ENCODE data around the gene ATP8A2.
"Not testable (repeated sequence)": the region's sequence is repeated elsewhere in the genome, so short reads cannot be mapped to it uniquely, and the experiment has no call there.

The ATP8A2 gene

DNA sequence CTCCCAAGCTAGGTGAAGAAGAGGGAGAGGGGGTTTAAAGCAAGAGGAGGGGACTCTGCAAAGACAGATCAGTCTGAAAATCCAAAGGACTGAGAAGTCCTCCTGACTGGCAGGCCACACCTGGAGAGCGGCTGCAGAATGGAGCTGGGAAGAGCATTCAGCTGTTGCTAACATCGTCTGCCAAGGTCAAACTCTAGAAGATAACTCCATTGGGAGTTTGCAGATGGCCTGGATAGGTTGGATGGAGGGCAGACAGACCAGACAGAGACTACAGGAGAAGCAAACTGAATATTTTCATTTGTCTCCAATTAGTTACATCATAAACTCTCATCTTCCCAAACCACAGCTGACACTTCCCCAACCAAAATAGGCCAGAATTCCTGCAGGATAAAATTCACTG is 699.9 kb downstream of the ATP8A2 start:
- Histone ChIP-seq H3K4me2 (ENCODE audit: low read depth, low read length) (no peak overlapping the region), H3K79me2 (ENCODE audit: low read length) (no peaks in the 10 kb centered on the region), H3K9me2 (replicated peaks; ENCODE audit: insufficient read depth, low read length) (no peaks in the 10 kb centered on the region), H3K36me3 (replicated peaks; ENCODE audit: insufficient read depth, low read length) (no peaks in the 10 kb centered on the region), H2AFZ (ENCODE audit: low read length) (no peak overlapping the region), H3K4me1 (ENCODE audit: low read length) (no peaks in the 10 kb centered on the region), H3K27me3 (replicated peaks; ENCODE audit: insufficient read depth, low read length) (no peaks in the 10 kb centered on the region), H4K20me1 (ENCODE audit: insufficient read depth, low read length) (no peaks in the 10 kb centered on the region), H3K9me3 (replicated peaks; ENCODE audit: insufficient read depth, low read length) (no peaks in the 10 kb centered on the region), H3K27ac (ENCODE audit: low read length) (no peak overlapping the region), H3F3A (ENCODE audit: insufficient read depth, low read length) (no peaks in the 10 kb centered on the region), H3K9ac (ENCODE audit: low read length) (no peak overlapping the region), H3K4me3 (ENCODE audit: low read length) (no peak overlapping the region)
- no peak for TF ChIP-seq EZH2 (optimal IDR thresholded peaks at IDR 0.05; ENCODE audit: low read depth, low read length)
- no peak for TF ChIP-seq EZH2phosphoT487 (IDR thresholded peaks at IDR 0.05; ENCODE audit: low read length)
- no peak for DNase-seq

DNA sequence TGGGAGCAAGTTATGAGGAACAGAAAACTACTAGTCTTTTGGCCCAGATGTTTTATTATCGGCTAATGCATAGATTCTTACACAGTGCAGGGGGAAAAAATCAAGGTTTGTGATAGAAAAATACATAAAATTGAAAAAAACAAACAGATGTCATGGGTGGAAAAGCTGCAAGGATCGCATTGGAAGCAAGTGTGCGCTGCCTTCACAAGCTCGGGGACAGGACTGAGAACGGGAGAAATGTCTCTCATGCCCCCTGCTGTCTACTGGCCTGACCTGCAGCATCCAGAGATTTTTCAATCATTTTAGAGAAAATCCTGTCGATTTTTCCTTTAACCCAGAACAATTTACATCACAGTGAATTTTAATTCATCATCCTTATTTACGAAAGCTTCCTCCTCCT is 700.6 kb downstream of the ATP8A2 start:
- H3K27ac ChIP-seq (ENCODE audit: low read length); H3K4me2 ChIP-seq (ENCODE audit: low read depth, low read length); H3F3A ChIP-seq (ENCODE audit: insufficient read depth, low read length); H3K9ac ChIP-seq (ENCODE audit: low read length); H2AFZ ChIP-seq (ENCODE audit: low read length); H3K27me3 ChIP-seq (replicated peaks; ENCODE audit: insufficient read depth, low read length); DNase-seq; H3K4me3 ChIP-seq (ENCODE audit: low read length); H3K9me3 ChIP-seq (replicated peaks; ENCODE audit: insufficient read depth, low read length); H4K20me1 ChIP-seq (ENCODE audit: insufficient read depth, low read length); H3K79me2 ChIP-seq (ENCODE audit: low read length); H3K9me2 ChIP-seq (replicated peaks; ENCODE audit: insufficient read depth, low read length); H3K36me3 ChIP-seq (replicated peaks; ENCODE audit: insufficient read depth, low read length); H3K4me1 ChIP-seq (ENCODE audit: low read length): not testable (repeated sequence)

DNA sequence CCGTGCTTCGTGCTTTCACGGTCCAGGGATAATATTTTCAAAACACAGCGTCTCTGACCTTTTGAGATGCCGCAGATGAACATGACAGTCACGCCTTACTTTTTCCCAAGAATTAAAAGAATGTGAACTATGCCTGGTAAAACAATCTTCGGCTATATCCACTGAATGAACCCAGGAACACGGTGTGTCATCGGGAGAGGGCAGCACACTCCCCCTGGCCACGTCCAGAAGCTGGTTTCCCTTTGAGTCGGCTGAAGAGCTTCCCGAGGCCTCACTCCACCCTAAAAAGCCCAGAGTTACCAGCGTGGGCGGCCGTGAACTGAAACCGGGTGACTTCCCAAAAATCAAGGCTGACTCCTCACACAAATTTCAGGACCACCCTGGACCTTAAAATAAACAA is 702.9 kb downstream of the ATP8A2 start:
- Histone ChIP-seq H3K9ac (ENCODE audit: low read length) (no peak overlapping the region), H3K27me3 (replicated peaks; ENCODE audit: insufficient read depth, low read length) (no peaks in the 10 kb centered on the region), H3K9me3 (replicated peaks; ENCODE audit: insufficient read depth, low read length) (no peaks in the 10 kb centered on the region), H3K4me3 (ENCODE audit: low read length) (no peak overlapping the region), H3F3A (ENCODE audit: insufficient read depth, low read length) (no peaks in the 10 kb centered on the region), H3K4me2 (ENCODE audit: low read depth, low read length) (no peak overlapping the region), H4K20me1 (ENCODE audit: insufficient read depth, low read length) (no peaks in the 10 kb centered on the region), H3K79me2 (ENCODE audit: low read length) (no peaks in the 10 kb centered on the region), H3K36me3 (replicated peaks; ENCODE audit: insufficient read depth, low read length) (no peaks in the 10 kb centered on the region), H3K27ac (ENCODE audit: low read length) (no peak overlapping the region), H3K9me2 (replicated peaks; ENCODE audit: insufficient read depth, low read length) (no peaks in the 10 kb centered on the region), H2AFZ (ENCODE audit: low read length) (no peak overlapping the region), H3K4me1 (ENCODE audit: low read length) (no peaks in the 10 kb centered on the region)
- TF ChIP-seq, protein P1, sequence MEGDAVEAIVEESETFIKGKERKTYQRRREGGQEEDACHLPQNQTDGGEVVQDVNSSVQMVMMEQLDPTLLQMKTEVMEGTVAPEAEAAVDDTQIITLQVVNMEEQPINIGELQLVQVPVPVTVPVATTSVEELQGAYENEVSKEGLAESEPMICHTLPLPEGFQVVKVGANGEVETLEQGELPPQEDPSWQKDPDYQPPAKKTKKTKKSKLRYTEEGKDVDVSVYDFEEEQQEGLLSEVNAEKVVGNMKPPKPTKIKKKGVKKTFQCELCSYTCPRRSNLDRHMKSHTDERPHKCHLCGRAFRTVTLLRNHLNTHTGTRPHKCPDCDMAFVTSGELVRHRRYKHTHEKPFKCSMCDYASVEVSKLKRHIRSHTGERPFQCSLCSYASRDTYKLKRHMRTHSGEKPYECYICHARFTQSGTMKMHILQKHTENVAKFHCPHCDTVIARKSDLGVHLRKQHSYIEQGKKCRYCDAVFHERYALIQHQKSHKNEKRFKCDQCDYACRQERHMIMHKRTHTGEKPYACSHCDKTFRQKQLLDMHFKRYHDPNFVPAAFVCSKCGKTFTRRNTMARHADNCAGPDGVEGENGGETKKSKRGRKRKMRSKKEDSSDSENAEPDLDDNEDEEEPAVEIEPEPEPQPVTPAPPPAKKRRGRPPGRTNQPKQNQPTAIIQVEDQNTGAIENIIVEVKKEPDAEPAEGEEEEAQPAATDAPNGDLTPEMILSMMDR (IDR thresholded peaks at IDR 0.05; ENCODE audit: low read length), result no peak
- TF ChIP-seq EZH2phosphoT487 (IDR thresholded peaks at IDR 0.05; ENCODE audit: low read length), result no peak
- no peak for TF ChIP-seq EZH2 (optimal IDR thresholded peaks at IDR 0.05; ENCODE audit: low read depth, low read length)
- no peak for DNase-seq

Measured in MM.1S (cell line).